Body of pancreas (tissue), 4 donors: ENCODE data around the gene KCNMB2.

Experiments
- CTCF ChIP-seq, 7 experiments: fragments of 450-650 bp in 4 of 7; fragments of 200-600 bp in 3 of 7; sonication (generic) in 3 of 7; IDR thresholded peaks; one replicate each; pipeline ENCODE4 v1.5.1; 2016 to 2019; ENCODE audit warnings: antibody characterized with exemption in 7 of 7
- POLR2A ChIP-seq, 3 donors: fragments of 450-650 bp; IDR thresholded peaks; one replicate each; pipeline ENCODE4 v1.6.1; 2016; ENCODE audit warnings: antibody characterized with exemption in 3 of 3, mild to moderate bottlenecking in 2 of 3

- TF ChIP-seq CTCF (IDR thresholded peaks at IDR 0.05), result no peak
- TF ChIP-seq POLR2A (IDR thresholded peaks at IDR 0.05), result no peak
Observed at GRCh38 chr3:178868681-178869080, 332.4 kb downstream of the KCNMB2 start.
